H1 (cell line): ENCODE measurements around the gene CGNL1. TPM values are rescaled to one million over a fixed set of nuclear protein-coding genes. Genes with fewer than 3 reads are reported as not detected.

Experiments
- CTCF ChIA-PET: fragments of 300-600 bp; sonication (Branson Sonifier 250); formaldehyde crosslinking; loops from one replicate; lab custom pipeline; 2021; ENCODE audit not compliant: partially characterized antibody; lab: Charles Lee
- POLR2A ChIA-PET: fragments of 300-600 bp; sonication (Branson Sonifier 250); formaldehyde crosslinking; loops from one replicate; lab custom pipeline; 2021; ENCODE audit warnings: inconsistent platforms; ENCODE audit not compliant: partially characterized antibody; lab: Charles Lee
- DNase-seq, 2 experiments: peaks; one replicate each; pipeline versions ENCODE4 v3.0.0 to v3.0.0-alpha.2; 2010 to 2022; ENCODE audit warnings: low spot score in 2 of 2, low read depth in 1 of 2, mixed read lengths in 1 of 2
- FAIRE-seq: peaks from 2 replicates; lab custom pipeline; 2011; peaks lifted over from hg19 to GRCh38; lab: Jason Lieb, UNC
- H2AFZ ChIP-seq: 2 replicates; pipeline ENCODE4 v1.8.1; 2012; ENCODE audit warnings: low read length, inconsistent platforms
- H2AK5ac ChIP-seq: 2 replicates; pipeline ENCODE4 v1.6.1; 2013; ENCODE audit warnings: low read depth, low read length
- H2BK120ac ChIP-seq: replicated peaks from 2 replicates; pipeline ENCODE3; 2013; ENCODE audit warnings: low read depth, low read length, inconsistent platforms
- H2BK12ac ChIP-seq: 2 replicates; pipeline ENCODE4 v1.6.1; 2013; ENCODE audit warnings: low read depth, low read length
- H2BK15ac ChIP-seq: 2 replicates; pipeline ENCODE4 v1.6.1; 2013; ENCODE audit warnings: low read length
- H2BK20ac ChIP-seq: 2 replicates; pipeline ENCODE4 v1.6.1; 2013; ENCODE audit warnings: low read length
- H2BK5ac ChIP-seq: 2 replicates; pipeline ENCODE4 v1.6.1; 2013; ENCODE audit warnings: low read depth, low read length
- H3K14ac ChIP-seq: 2 replicates; pipeline ENCODE4 v1.6.1; 2013; ENCODE audit warnings: inconsistent platforms; ENCODE audit not compliant: insufficient read length
- H3K18ac ChIP-seq: 2 replicates; pipeline ENCODE4 v1.6.1; 2013; ENCODE audit warnings: low read length; ENCODE audit errors: extremely low read depth
- H3K23ac ChIP-seq: 2 replicates; pipeline ENCODE4 v1.6.1; 2013; ENCODE audit warnings: inconsistent platforms; ENCODE audit not compliant: insufficient read length
- H3K23me2 ChIP-seq: 2 replicates; pipeline ENCODE4 v1.6.1; 2013; ENCODE audit warnings: low read depth, low read length
- H3K27ac ChIP-seq: 2 replicates; pipeline ENCODE4 v1.6.1; 2011; ENCODE audit warnings: low read depth, low read length, inconsistent platforms
- H3K27me3 ChIP-seq, 4 experiments: replicated peaks in 1 of 4; 1 replicate in 1 of 4; 2 replicates in 3 of 4; pipeline versions ENCODE4 v1.6.1 to v1.8.1; 2011 to 2013; ENCODE audit warnings: low read length in 3 of 4, mild to moderate bottlenecking in 3 of 4, inconsistent platforms in 2 of 4, mixed read lengths in 2 of 4, moderate library complexity in 1 of 4; ENCODE audit not compliant: control insufficient read depth in 3 of 4, insufficient read depth in 3 of 4; ENCODE audit errors: extremely low read depth in 1 of 4
- H3K36me3 ChIP-seq, 4 experiments: 2 replicates each; pipeline versions ENCODE4 v1.6.1 to v1.8.1; 2011 to 2013; ENCODE audit warnings: mild to moderate bottlenecking in 4 of 4, low read length in 3 of 4, moderate library complexity in 2 of 4, control low read depth in 1 of 4, inconsistent platforms in 1 of 4; ENCODE audit not compliant: insufficient read depth in 4 of 4, control insufficient read depth in 2 of 4
- H3K4ac ChIP-seq: replicated peaks from 2 replicates; pipeline ENCODE3; 2013; ENCODE audit warnings: low read length, low read depth, mixed read lengths, inconsistent platforms; ENCODE audit not compliant: insufficient read length
- H3K4me1 ChIP-seq, 4 experiments: replicated peaks in 1 of 4; 1 replicate in 1 of 4; 2 replicates in 3 of 4; pipeline versions ENCODE4 v1.6.1 to v1.8.1; 2011 to 2013; ENCODE audit warnings: low read length in 3 of 4, inconsistent platforms in 2 of 4, mixed read lengths in 1 of 4; ENCODE audit not compliant: insufficient read depth in 4 of 4, control insufficient read depth in 3 of 4
- H3K4me2 ChIP-seq, 2 experiments: 2 replicates each; pipeline versions ENCODE4 v1.6.1 to v1.8.1; 2011 to 2013; ENCODE audit warnings: low read depth in 2 of 2, low read length in 2 of 2, control low read depth in 1 of 2, inconsistent platforms in 1 of 2, mild to moderate bottlenecking in 1 of 2; ENCODE audit not compliant: insufficient read depth in 1 of 2
- H3K4me3 ChIP-seq, 4 experiments: fragments of 200-600, 300-600 bp in 1 of 4; sonication (generic), shearing (Covaris generic), sonication (Bioruptor Twin) in 1 of 4; 2 replicates each; pipeline versions ENCODE4 v1.5.1 to v1.8.1; 2011 to 2016; ENCODE audit warnings: low read length in 4 of 4, low read depth in 3 of 4, control low read depth in 2 of 4, inconsistent platforms in 2 of 4, mild to moderate bottlenecking in 2 of 4, mixed read lengths in 1 of 4, moderate library complexity in 1 of 4; ENCODE audit not compliant: insufficient read depth in 2 of 4; ENCODE audit errors: extremely low read depth in 1 of 4
- H3K56ac ChIP-seq: replicated peaks from 2 replicates; pipeline ENCODE3; 2013; ENCODE audit warnings: low read depth, mild to moderate bottlenecking, mixed read lengths, low read length, inconsistent platforms; ENCODE audit not compliant: insufficient read length
- H3K79me1 ChIP-seq: 2 replicates; pipeline ENCODE4 v1.6.1; 2013; ENCODE audit warnings: low read depth, low read length, control low read depth
- H3K79me2 ChIP-seq, 2 experiments: 2 replicates each; pipeline versions ENCODE4 v1.6.1 to v1.8.1; 2012 to 2013; ENCODE audit warnings: low read length in 2 of 2, mild to moderate bottlenecking in 2 of 2, inconsistent platforms in 1 of 2; ENCODE audit not compliant: insufficient read depth in 2 of 2, control insufficient read depth in 1 of 2
- H3K9ac ChIP-seq, 4 experiments: replicated peaks in 1 of 4; 1 replicate in 1 of 4; 2 replicates in 3 of 4; pipeline versions ENCODE4 v1.6.1 to v1.8.1; 2011 to 2013; ENCODE audit warnings: low read depth in 3 of 4, low read length in 3 of 4, control low read depth in 2 of 4, mild to moderate bottlenecking in 2 of 4, moderate library complexity in 2 of 4, inconsistent platforms in 1 of 4; ENCODE audit errors: extremely low read depth in 1 of 4
- H3K9me3 ChIP-seq, 2 experiments: 2 replicates each; pipeline versions ENCODE4 v1.6.1 to v1.8.1; 2012 to 2013; ENCODE audit warnings: mild to moderate bottlenecking in 2 of 2, moderate library complexity in 2 of 2, control low read depth in 1 of 2, inconsistent platforms in 1 of 2, low read depth in 1 of 2, low read length in 1 of 2, mixed read lengths in 1 of 2; ENCODE audit not compliant: insufficient read depth in 2 of 2
- H4K20me1 ChIP-seq, 2 experiments: replicated peaks in 1 of 2; 2 replicates each; pipeline versions ENCODE3 to v1.8.1; 2011 to 2013; ENCODE audit warnings: inconsistent platforms in 2 of 2, low read length in 2 of 2, mild to moderate bottlenecking in 1 of 2; ENCODE audit not compliant: insufficient read depth in 2 of 2, control insufficient read depth in 1 of 2
- H4K5ac ChIP-seq: 2 replicates; pipeline ENCODE4 v1.6.1; 2013; ENCODE audit warnings: low read length, low read depth, mixed read lengths, inconsistent platforms; ENCODE audit not compliant: insufficient read length
- H4K8ac ChIP-seq: 2 replicates; pipeline ENCODE4 v1.8.0; 2013; ENCODE audit warnings: mild to moderate bottlenecking, moderate library complexity, low read length, inconsistent platforms; ENCODE audit not compliant: insufficient read depth; ENCODE audit errors: extremely low read depth
- H4K91ac ChIP-seq: replicated peaks from 2 replicates; pipeline ENCODE3; 2013; ENCODE audit warnings: low read length, mixed read lengths, inconsistent platforms; ENCODE audit not compliant: insufficient read length
- ASH2L ChIP-seq: fragments of 200-600, 300-600 bp; sonication (generic); IDR thresholded peaks from one replicate; pipeline ENCODE4 v1.7.1; 2017; ENCODE audit warnings: low read length
- CREB1 ChIP-seq: IDR thresholded peaks from 2 replicates; pipeline ENCODE4 v1.6.1; 2012; ENCODE audit warnings: inconsistent platforms
- HDAC2 ChIP-seq, 2 experiments: fragments of 300-600 bp in 1 of 2; sonication (generic) in 1 of 2; IDR thresholded peaks; 2 replicates each; pipeline ENCODE4 v1.6.1; 2011 to 2012; ENCODE audit warnings: low read depth in 2 of 2, low read length in 2 of 2, mild to moderate bottlenecking in 2 of 2, moderate library complexity in 2 of 2, borderline replicate concordance in 1 of 2, inconsistent platforms in 1 of 2
- KDM5A ChIP-seq: fragments of 200-600 bp; IDR thresholded peaks from 2 replicates; pipeline ENCODE4 v1.7.1; 2012; ENCODE audit warnings: mild to moderate bottlenecking, low read length, inconsistent platforms, mixed read lengths
- TBP ChIP-seq: IDR thresholded peaks from 2 replicates; pipeline ENCODE4 v1.6.1; 2011; ENCODE audit warnings: low read depth, low read length, improper control_type of control experiment
- ZNF274 ChIP-seq: IDR thresholded peaks from 2 replicates; pipeline ENCODE4 v1.7.0; 2012; ENCODE audit warnings: low read length, borderline replicate concordance; ENCODE audit errors: extremely low read depth
- polyA plus RNA-seq, 7 experiments: library from polyadenylated mRNA; depleted of rRNA in 3 of 7; stranded (reverse) in 5 of 7; unstranded in 2 of 7; fragments of >200 nt in 5 of 7; fragments of 200-250 nt in 2 of 7; gene quantifications; 1 replicate in 5 of 7; 2 replicates in 1 of 7; 4 replicates in 1 of 7; pipeline versions ENCODE4 v1.2.1 to v1.2.3, GENCODE V29; 2011 to 2013; ENCODE audit warnings: missing spikeins in 2 of 7, mixed read lengths in 2 of 7
- total RNA-seq: library from RNA; stranded (reverse); fragmentation: NEBNext Ultra II Directional; extraction: Animal tissue kit (Norgen Biotek cat#: 25700); gene quantifications from 2 replicates; pipeline ENCODE4 v1.2.1, GENCODE V29; 2021

The CGNL1 gene
- total and polyA plus RNA-seq, 2 of the 8 experiments (the other 6 are each of a cell fraction or from before 2014, with no cell fraction given), result 21.8 to 75.6 TPM

DNA sequence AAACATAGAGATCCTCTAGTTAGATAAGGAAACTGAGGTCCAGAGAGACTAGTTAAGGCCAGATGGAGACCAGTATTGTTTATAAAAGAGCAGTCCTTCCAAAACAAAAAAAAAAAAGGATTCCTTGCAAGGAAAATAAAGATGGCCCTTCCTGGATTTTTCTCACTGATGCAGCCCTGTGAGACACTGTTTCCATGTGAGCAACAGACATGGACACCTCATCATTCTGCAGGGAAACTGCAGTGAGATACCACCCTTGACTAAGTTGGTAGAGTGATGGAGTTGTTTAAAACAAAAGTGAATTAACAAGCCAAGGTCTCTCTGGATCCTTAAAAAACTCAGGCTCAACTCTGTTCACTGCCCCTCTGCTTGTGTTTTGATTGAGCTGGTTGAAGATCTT lies 149.8 kb downstream of the CGNL1 start:
- Histone ChIP-seq H2BK15ac (no peak overlapping the region), H3K23ac (no peak overlapping the region), H3K27me3 (no peaks in the 10 kb centered on the region), H2AFZ (no peak overlapping the region), H2BK5ac (no peak overlapping the region), H4K20me1 (no peaks in the 10 kb centered on the region), H2AK5ac (no peak overlapping the region), H3K4me3 (no peak overlapping the region), H2BK20ac (no peak overlapping the region), H3K79me2 (no peaks in the 10 kb centered on the region), H3K36me3 (peaks cover 12 to 40% (median 31%) of the 10 kb centered on the region in 4 experiments)
- POLR2A ChIA-PET, result no interaction called here
- no peak for DNase-seq
- no peak for TF ChIP-seq ZNF274
- no peak for TF ChIP-seq TBP
- no peak for TF ChIP-seq CREB1
- TF ChIP-seq HDAC2 (IDR thresholded peaks at IDR 0.05; ENCODE audit: borderline replicate concordance in 1 of 2, low read depth in 2 of 2, low read length in 2 of 2), result no peak
- TF ChIP-seq ASH2L, result no peak
- no peak for TF ChIP-seq KDM5A
- TF ChIP-seq, all 59 proteins: peak for 0
- Histone ChIP-seq H3K18ac (no peak overlapping the region), H3K27ac (no peak overlapping the region), H3K4me2 (no peak overlapping the region), H2BK12ac (no peak overlapping the region), H3K14ac (no peak overlapping the region), H3K9me3 (no peaks in the 10 kb centered on the region), H2BK120ac (no peak overlapping the region), H3K56ac (no peak overlapping the region), H3K23me2 (no peaks in the 10 kb centered on the region), H3K79me1 (no peaks in the 10 kb centered on the region; the same call in 1 of the 2 replicates), H4K5ac (no peak overlapping the region), H4K91ac (no peak overlapping the region), H3K4me1 (peaks cover 0 to 5% (median 0%) of the 10 kb centered on the region in 4 experiments; a peak in 1 of 7 replicates), H3K9ac (no peak overlapping the region), H4K8ac (no peak overlapping the region), H3K4ac (no peak overlapping the region)
- CTCF ChIA-PET, result interaction anchor here (1.6 to 6.5 kb wide), 8 partner anchors 11 to 1035 kb away, joined by 4 to 302 read pairs (median 28); no protein-coding TSS in a partner anchor
- FAIRE-seq, result no peak
